ENCODE results near the gene AMOT.

The AMOT gene

DNA sequence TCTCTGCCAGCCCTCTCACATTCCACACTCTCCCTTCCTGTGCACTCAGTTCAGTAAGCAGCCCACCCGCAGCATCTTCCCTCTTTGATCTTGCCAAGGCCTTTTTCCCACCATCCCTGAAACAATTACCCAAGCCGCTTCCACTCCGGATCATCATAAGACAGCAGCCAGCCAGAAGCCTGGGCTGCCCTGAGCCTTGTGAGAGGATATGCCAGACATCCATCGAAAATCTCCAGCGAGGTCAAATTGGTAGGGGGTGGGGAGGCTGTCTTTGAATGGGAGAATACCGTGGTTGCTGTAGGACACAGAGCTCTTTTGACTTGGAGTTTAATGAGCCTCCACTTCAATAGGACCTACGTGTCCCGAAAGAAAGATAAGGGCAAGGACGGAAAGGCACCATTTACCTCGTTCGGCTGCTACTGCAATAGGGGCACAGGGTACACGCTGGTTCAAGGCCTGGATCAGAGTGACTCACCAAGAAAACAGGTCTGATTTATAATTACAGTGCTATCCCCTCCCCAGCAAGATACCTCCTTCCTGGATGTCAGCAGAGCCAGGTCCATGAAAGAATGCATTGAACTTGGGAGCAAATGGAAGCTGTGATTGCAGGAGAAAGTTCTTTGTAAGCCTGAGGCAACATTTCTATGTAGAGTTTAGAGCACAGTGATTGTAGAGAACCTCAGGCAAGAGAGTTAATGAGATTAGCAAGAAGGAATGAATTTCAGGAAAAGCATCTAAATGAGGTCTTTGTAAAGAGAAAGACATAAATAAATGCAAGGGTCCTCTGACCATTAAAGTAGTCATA, 39.5 kb downstream of the AMOT start:
- no peak for DNase-seq

DNA sequence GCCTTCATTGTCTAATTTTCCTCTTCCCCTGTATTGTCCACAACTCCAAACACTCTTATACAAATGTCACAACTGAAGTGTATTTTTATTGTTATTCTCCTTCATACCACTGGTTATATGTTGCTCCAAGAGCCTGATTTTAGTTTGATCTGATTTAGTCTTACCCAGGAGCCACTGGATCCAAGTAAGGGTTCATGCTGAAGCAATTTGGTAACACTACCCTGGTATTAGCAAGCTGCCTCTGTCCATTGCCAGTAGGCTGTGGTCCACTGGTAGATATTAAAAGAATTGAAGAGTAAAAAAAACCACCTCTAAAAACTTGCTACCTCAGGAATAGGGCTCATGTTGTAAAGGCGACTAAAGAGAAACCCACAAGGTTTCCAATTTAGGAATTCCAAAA, 41.2 kb downstream of the AMOT start:
- DNase-seq = no peak

DNA sequence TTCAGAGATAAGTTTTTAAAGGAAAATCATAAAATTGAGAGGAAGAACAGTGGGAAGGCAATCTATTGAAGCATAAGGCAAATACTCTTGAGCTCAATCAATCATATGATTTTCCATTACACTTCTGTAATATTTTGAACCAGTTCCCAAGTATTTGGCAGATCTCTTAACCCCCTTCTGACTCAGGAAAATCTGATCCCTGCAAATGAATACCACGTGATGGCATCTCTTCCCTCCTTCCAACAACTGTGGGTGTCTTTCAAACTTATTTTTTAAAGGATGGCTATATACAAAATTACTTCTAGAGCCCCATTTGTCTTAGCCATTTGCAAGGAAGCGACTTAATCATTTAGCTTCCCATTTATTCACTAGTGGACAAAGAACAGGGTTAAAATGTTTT, 41.9 kb downstream of the AMOT start:
- DNase-seq = no peak

DNA sequence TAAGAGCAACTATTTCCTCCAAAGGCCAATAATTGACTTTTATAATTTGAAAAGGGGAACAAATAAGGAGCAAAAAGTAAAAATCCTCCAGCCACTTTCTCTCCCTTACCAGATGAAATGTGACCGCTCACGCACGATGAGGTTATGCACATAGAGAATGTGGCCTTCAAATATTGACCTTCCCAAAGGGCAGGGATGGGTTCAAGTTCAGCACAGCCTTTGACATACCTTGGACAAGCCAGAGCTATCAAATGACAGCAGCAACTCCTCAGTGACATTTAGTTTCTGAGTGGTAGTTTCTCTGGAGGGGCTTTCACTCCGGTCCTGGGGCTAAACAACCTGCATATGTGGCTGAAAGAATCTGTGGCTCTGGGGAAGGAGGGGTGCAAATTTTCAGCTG, 50.7 kb downstream of the AMOT start:
- DNase-seq = no peak

GRCh38 chrX:112786076-112786475, 54.6 kb downstream of the AMOT start:
- no peak for DNase-seq

GRCh38 chrX:112785344-112785743, 55.3 kb downstream of the AMOT start:
- no peak for DNase-seq

GRCh38 chrX:112784692-112785091, 55.9 kb downstream of the AMOT start:
- no peak for DNase-seq

DNA sequence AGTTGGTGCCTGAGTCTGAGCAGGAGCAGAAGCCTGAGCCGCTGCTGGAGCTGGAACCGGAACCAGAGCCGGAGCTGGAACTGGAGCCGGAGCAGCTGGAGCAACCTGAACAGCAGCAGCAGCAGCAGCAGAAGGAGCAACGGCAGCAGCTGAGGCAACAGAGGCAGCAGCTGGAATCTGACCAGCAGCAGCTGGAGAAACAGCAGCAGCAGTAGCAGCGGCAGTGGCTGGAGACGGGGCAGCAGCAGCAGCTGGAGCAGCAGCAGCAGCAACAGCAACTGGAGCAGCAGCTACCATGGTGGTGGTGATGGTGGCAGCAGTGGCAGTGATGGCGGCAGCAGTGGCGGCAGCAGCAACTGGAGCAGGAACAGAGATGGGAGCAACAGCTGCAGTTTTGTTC, 61.5 kb downstream of the AMOT start:
- no peak for DNase-seq

DNA sequence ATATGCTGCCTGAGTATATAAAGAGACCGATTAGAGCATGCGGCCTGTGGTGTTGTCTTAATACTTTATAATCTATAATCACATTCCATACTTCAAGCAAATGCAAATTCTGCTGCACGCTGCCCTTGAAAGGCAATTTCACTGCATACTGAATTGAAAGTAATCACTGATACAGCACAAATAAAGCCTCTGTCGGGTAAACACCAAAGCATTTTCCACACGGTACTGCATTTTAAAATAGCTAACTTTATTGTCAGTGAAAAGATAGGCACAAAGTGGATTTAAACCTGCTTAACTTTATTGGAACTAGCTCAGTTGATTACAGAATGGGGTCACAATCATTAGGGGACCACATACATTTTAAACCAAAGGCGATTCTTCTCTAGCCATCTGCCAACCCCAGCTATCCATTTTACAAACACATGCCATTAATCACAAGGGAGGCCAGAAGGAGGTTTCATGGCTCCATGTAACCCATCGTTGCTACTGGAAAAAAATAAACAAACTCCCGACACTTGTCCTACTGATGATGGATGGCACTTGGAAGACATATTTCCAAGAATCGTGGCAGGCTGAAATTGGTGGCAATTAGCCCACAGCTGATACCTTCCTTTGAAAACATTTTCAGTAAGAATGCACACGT, 65.9 kb downstream of the AMOT start:
- DNase-seq = no peak

GRCh38 chrX:112774142-112774541, 66.5 kb downstream of the AMOT start:
- DNase-seq = no peak

- DNase-seq = no peak
Observed at GRCh38 chrX:112769034-112769433, 71.6 kb downstream of the AMOT start.

DNA sequence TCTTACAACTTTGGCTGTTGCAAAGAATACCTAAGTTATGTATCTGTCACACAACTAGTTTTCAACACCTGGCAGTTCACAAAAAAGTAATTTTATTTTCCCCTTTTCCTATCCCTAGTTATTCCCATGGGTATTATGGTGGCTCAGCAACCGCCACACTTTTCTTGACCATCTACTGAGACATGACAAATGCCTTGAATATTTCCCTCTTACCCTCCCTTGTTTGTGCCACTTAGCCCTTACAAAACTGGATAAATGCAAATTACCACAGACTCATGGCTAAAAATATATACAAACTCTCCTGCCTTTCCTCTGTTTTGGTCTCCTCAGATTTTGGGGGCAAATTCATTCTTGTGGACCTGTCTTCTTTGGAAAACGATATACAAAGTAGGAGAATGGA, 72.1 kb downstream of the AMOT start:
- no peak for DNase-seq

- DNase-seq = no peak
Observed at GRCh38 chrX:112766774-112767173, 73.9 kb downstream of the AMOT start.

DNA sequence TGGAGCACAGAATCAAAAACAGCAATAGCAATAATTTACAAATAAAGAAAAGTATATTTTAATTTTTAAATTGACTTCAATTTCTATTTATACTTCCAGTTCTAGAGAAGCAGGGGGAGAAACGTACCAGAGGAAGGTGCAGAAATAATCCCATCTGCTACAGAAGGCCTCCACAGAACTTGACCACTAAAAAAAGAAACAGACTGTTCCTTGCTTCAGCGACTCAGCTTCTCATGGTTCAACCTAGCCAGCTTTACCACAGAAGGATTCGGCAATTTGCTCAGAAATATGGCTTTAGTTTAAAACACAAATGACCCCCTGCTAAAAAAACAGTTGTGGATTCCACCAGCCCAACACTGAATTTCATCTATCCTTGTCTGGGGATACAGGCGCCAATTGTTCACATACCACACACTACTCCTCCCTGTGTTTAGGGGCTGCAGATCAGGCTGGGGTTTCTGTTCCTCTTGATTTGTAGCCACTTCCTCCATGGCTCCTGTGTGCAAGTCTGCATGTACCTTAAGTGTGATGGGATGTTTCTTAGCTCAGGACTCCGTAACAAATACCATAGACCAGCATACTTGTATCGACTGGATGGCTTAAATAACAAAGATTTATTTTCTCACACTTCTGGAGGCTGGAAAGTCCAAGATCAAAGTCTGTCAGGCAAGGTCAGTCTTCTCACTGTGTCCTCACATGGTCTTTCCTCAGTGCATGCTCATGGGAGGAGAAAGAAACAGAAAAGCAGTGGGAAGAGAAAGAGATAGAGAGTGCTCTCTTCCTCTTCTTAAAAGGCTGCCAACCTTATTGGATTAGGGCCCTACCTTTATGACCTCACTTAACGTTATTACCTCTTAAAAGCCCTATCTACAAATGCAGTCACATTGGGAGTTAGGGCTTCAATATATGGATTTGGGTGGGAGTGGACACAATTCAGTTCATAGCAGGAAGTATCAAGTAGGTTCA, 79.1 kb downstream of the AMOT start:
- no peak for DNase-seq

GRCh38 chrX:112760697-112761096, 79.9 kb downstream of the AMOT start:
- no peak for DNase-seq

- DNase-seq = no peak
Observed at GRCh38 chrX:112759966-112760365, 80.7 kb downstream of the AMOT start.

DNA sequence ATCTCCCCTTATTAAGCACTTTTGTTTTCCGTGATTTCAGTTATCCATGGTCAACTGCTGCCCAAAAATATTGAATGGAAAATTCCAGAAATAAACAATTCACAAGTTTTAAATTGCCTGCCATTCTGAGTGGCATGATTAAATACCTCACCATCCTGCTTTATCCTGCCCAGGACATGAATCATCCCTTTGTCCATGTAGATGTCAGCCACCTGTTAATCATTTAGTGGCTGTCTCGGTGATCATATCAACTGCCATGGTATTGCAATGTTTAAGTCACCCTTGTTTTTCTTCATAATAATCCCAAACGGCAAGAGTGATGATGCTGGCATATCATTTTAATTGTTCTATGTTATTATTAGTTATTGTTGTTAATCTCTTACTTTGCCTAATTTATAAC, 81.1 kb downstream of the AMOT start:
- DNase-seq = peak; percentile 46

DNA sequence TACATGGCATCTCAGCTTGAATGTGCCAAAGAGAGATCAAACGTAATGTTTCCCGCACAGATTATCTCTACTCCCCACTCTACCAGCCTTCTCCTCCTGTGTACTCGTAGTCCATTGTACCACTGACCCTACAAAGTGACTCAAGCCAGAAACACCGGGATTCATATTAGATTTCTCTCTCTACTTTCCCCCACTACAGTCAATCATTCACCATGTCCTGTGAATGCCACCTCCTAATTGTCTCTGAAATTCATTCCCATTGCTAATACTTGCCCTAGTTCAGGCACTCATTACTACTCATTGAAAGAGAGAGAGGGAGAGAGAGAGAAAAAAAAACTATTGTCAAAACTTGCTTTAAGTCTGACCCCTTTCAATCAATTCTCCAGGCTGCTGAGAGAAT, 82.7 kb downstream of the AMOT start:
- no peak for DNase-seq

- no peak for DNase-seq
Observed at GRCh38 chrX:112753116-112753515, 87.5 kb downstream of the AMOT start.

DNA sequence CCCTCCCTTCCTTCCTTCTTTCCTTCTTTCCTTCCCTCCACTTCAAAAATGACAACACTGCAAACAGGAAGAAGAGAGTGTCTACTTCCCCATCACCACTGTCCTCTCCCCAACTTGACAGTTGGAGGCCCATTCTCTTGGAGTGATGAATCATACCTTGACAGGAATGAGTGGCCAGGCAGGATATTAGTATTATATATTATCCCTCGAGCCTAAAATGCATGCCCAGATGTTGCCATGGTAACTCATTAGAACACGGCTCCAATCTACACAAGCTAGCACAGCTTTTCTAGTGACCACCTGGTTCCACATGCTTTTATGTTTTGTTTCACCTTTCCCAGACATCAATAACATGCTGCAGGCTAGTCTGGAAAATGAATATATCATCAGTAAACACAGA, 89.6 kb downstream of the AMOT start:
- DNase-seq = no peak

DNA sequence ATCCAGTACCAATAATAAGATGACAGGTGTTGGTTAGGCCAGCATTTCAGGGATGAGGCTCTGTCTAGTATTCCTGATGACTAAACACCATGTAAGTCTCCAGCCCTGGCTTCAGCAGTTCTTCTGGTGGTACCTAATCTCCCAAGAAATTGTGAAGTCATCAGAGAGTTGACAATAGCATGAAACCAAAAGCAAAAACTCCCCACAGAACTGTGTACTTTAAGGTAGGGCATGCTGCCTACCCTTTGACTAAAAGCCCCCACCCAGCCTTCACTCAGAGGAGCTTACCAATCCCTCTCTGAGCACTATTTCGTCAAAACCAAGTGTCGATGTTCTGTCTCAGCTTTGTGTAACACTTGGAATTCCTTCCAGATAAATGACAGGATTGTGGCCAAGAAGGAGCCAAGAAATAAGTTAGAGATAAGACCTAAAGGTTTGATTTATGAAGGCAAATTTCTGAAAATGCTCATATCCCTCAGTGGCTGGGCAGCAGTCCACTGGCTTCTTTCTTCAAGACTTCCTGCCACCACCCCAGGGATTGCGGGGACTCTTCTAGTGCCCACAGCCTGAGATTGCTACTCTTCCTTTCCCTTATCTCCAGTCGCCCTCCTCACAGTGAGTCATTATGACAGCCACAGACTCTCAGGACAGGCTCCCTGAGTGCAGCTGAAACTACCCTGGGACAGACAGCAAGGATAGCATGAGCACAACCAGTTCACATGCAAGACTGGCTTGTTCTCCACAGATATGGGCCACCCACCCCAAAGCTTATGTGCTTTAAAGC, 93.6 kb downstream of the AMOT start:
- DNase-seq = no peak

GRCh38 chrX:112738347-112739033, 102.1 kb downstream of the AMOT start:
- DNase-seq = no peak

All from kidney glomerular epithelial cell (primary cell).